Measurements from ENCODE around the gene CARTPT. TPM values are rescaled to one million over a fixed set of nuclear protein-coding genes. Genes with fewer than 3 reads are reported as not detected.

The CARTPT gene
- total and polyA plus RNA-seq, 2 of the 8 experiments (the other 6 are each of a cell fraction or from before 2014, with no cell fraction given), result not detected

- H2BK12ac ChIP-seq (ENCODE audit: low read depth, low read length), result no peak overlapping the region
- no peak overlapping the region for H3K23ac ChIP-seq (ENCODE audit: insufficient read length)
- no peaks in the 10 kb centered on the region for H4K20me1 ChIP-seq (replicated peaks in 1 of 2; ENCODE audit: control insufficient read depth in 1 of 2, insufficient read depth in 2 of 2, low read length in 2 of 2)
- H3K23me2 ChIP-seq (ENCODE audit: low read depth, low read length), result no peaks in the 10 kb centered on the region
- H4K8ac ChIP-seq (ENCODE audit: extremely low read depth, insufficient read depth, low read length), result no peak overlapping the region
- H4K5ac ChIP-seq (ENCODE audit: insufficient read length, low read depth, low read length), result no peak overlapping the region
- no peak overlapping the region for H3K27ac ChIP-seq (ENCODE audit: low read depth, low read length)
- no peak overlapping the region for H3K4me3 ChIP-seq (ENCODE audit: extremely low read depth in 1 of 4, insufficient read depth in 2 of 4, low read depth in 3 of 4, low read length in 4 of 4)
- H3K4me1 ChIP-seq (replicated peaks in 1 of 4; ENCODE audit: control insufficient read depth in 3 of 4, insufficient read depth in 4 of 4, low read length in 3 of 4), result peaks cover 0 to 4% (median 0%) of the 10 kb centered on the region in 4 experiments; a peak in 3 of 7 replicates
- WGBS, 2 experiments (ENCODE audit: extremely low coverage in 1 of 2, insufficient coverage in 1 of 2, insufficient read length in 1 of 2, insufficient replicate concordance in 2 of 2, low coverage in 1 of 2, low lambda C conversion rate in 2 of 2, missing lambda C conversion rate in 1 of 2), result 93% methylated on average over 8 of the region's 8 CpGs; no CpG with 5 or more reads in 1 of the 2 experiments
- no peak overlapping the region for H2BK5ac ChIP-seq (ENCODE audit: low read depth, low read length)
- no peak overlapping the region for H2BK120ac ChIP-seq (replicated peaks; ENCODE audit: low read depth, low read length)
- no peak overlapping the region for H2BK15ac ChIP-seq (ENCODE audit: low read length)
- peak overlapping the region; percentile 38; the same call in 1 of the 2 replicates for H2AFZ ChIP-seq (ENCODE audit: low read length)
- no peak overlapping the region for H3K4ac ChIP-seq (replicated peaks; ENCODE audit: insufficient read length, low read depth, low read length)
- H3K18ac ChIP-seq (ENCODE audit: extremely low read depth, low read length), result no peak overlapping the region
- H3K79me2 ChIP-seq (ENCODE audit: control insufficient read depth in 1 of 2, insufficient read depth in 2 of 2, low read length in 2 of 2), result no peaks in the 10 kb centered on the region
- no peak overlapping the region for H2AK5ac ChIP-seq (ENCODE audit: low read depth, low read length)
- no peak for DNase-seq (ENCODE audit: low read depth in 1 of 2, low spot score in 2 of 2)
- no peak overlapping the region for H2BK20ac ChIP-seq (ENCODE audit: low read length)
- no peak overlapping the region for H3K56ac ChIP-seq (replicated peaks; ENCODE audit: insufficient read length, low read depth, low read length)
- H4K91ac ChIP-seq (replicated peaks; ENCODE audit: insufficient read length, low read length), result no peak overlapping the region
- no peaks in the 10 kb centered on the region; a peak in 1 of 7 replicates for H3K27me3 ChIP-seq (replicated peaks in 1 of 4; ENCODE audit: control insufficient read depth in 3 of 4, extremely low read depth in 1 of 4, insufficient read depth in 3 of 4, low read length in 3 of 4)
- H3K14ac ChIP-seq (ENCODE audit: insufficient read length), result no peak overlapping the region
- ChIA-PET POLR2A (ENCODE audit: partially characterized antibody) (interaction anchor here (0.6 to 1.0 kb wide), 2 partner anchors 9 to 249 kb away, joined by 3 read pairs; no protein-coding TSS in a partner anchor), CTCF (ENCODE audit: partially characterized antibody) (interaction anchor here (0.8 to 5.5 kb wide), 5 partner anchors 12 to 63 kb away, joined by 3 to 58 read pairs (median 5); no protein-coding TSS in a partner anchor)
- H3K9me3 ChIP-seq (ENCODE audit: insufficient read depth in 2 of 2, low read depth in 1 of 2, low read length in 1 of 2), result no peaks in the 10 kb centered on the region
- H3K4me2 ChIP-seq (ENCODE audit: insufficient read depth in 1 of 2, low read depth in 2 of 2, low read length in 2 of 2), result no peak overlapping the region
- H3K9ac ChIP-seq (replicated peaks in 1 of 4; ENCODE audit: extremely low read depth in 1 of 4, low read depth in 3 of 4, low read length in 3 of 4), result no peak overlapping the region
- H3K79me1 ChIP-seq (ENCODE audit: low read depth, low read length), result no peaks in the 10 kb centered on the region
- no peak for FAIRE-seq
- no peaks in the 10 kb centered on the region for H3K36me3 ChIP-seq (ENCODE audit: control insufficient read depth in 2 of 4, insufficient read depth in 4 of 4, low read length in 3 of 4)
- TF ChIP-seq RAD21 (IDR thresholded peaks at IDR 0.05 in 1 of 2, conservative IDR thresholded peaks at IDR 0.05 in 1 of 2; ENCODE audit: low read depth in 2 of 2, low read length in 2 of 2) (no peak), SP1 (IDR thresholded peaks at IDR 0.05; ENCODE audit: low read depth, low read length) (no peak), TAF1 (IDR thresholded peaks at IDR 0.05; ENCODE audit: low read depth, low read length) (no peak), SUZ12 (IDR thresholded peaks at IDR 0.05; ENCODE audit: low read length) (no peak), MAFK (IDR thresholded peaks at IDR 0.05; ENCODE audit: low read depth, low read length) (no peak)
Observed at GRCh38 chr5:71695071-71695470, 24.0 kb upstream of the CARTPT start.

Measured in H1 (cell line).